Measurements from ENCODE around the gene ERN2. TPM values are rescaled to one million over a fixed set of nuclear protein-coding genes. Genes with fewer than 3 reads are reported as not detected.

The ERN2 gene
- total and polyA plus RNA-seq, 2 of the 4 experiments (the other 2 are of a cell fraction), result 0.39 to 0.54 TPM

GRCh38 chr16:23668225-23668624 is 44.8 kb downstream of the ERN2 start:
- Histone ChIP-seq H3K9me3 (ENCODE audit: control insufficient read depth, insufficient read depth, low read length) (no peaks in the 10 kb centered on the region), H2BK15ac (ENCODE audit: low read depth, low read length) (no peak overlapping the region), H3K79me1 (ENCODE audit: low read depth in 1 of 2, low read length in 2 of 2) (peaks cover 24 to 47% of the 10 kb centered on the region in 2 experiments), H2BK120ac (ENCODE audit: low read depth, low read length) (0 out of 2 replicates have a peak overlapping the region, but pooled peaks have one; percentile 10), H3K4ac (ENCODE audit: low read depth, low read length) (peak overlapping the region; percentile 84; the same call in 1 of the 2 replicates), H3K18ac (ENCODE audit: low read depth, low read length) (peak overlapping the region; percentile 24; the same call in 1 of the 2 replicates), H2AK9ac (replicated peaks; ENCODE audit: low read depth, low read length, poor library complexity) (no peak overlapping the region), H3K36me3 (ENCODE audit: control insufficient read depth, insufficient read depth, low read length) (peaks cover 40% of the 10 kb centered on the region), H3K23ac (ENCODE audit: low read depth, low read length) (peak overlapping the region; percentile 61; the same call in 1 of the 2 replicates), H3K27ac (ENCODE audit: insufficient read depth, low read length) (peak overlapping the region; percentile 89; the same call in 1 of the 2 replicates), H4K5ac (ENCODE audit: low read depth, low read length) (peak overlapping the region; percentile 13; the same call in 1 of the 2 replicates), H3K14ac (replicated peaks; ENCODE audit: low read depth, low read length) (no peak overlapping the region), H4K20me1 (ENCODE audit: insufficient read depth, low read length) (peaks cover 17% of the 10 kb centered on the region; the same call in 1 of the 2 replicates), H3K4me2 (ENCODE audit: low read depth, low read length) (peak overlapping the region; percentile 20), H3K4me1 (ENCODE audit: control insufficient read depth, insufficient read depth, low read length) (peaks cover 29% of the 10 kb centered on the region), H4K91ac (ENCODE audit: insufficient read depth, low read depth, low read length) (no peak overlapping the region), H2BK20ac (ENCODE audit: low read depth, low read length) (no peak overlapping the region), H2AFZ (replicated peaks; ENCODE audit: low read length, poor library complexity) (no peak overlapping the region), H3K56ac (ENCODE audit: extremely low read depth, insufficient read depth, low read length) (no peak overlapping the region), H2BK5ac (ENCODE audit: low read depth, low read length, poor library complexity, severe bottlenecking) (peak overlapping the region; percentile 61), H3K9me1 (ENCODE audit: insufficient read depth, low read length) (peaks cover 31% of the 10 kb centered on the region), H3K4me3 (ENCODE audit: insufficient read depth, low read depth, low read length) (no peak overlapping the region), H2AK5ac (ENCODE audit: low read depth, low read length) (no peak overlapping the region), H3K27me3 (ENCODE audit: control insufficient read depth, insufficient read depth, low read length) (no peaks in the 10 kb centered on the region), H4K8ac (ENCODE audit: low read depth in 2 of 2, low read length in 2 of 2) (no peak overlapping the region), H3K9ac (ENCODE audit: low read depth, low read length) (no peak overlapping the region)
- ChIA-PET CTCF (interaction anchor here (0.6 to 1.6 kb wide), 2 partner anchors 10 to 14 kb away, joined by 3 to 7 read pairs; partner anchors contain the start of gene PLK1), POLR2A (ENCODE audit: unreplicated experiment) (no interaction called here)
- TSS peak; percentile 13 for BruUV-seq (replicated peaks)
- ATAC-seq (ENCODE audit: low read depth) (peak; percentile 86), DNase-seq (peak; percentile 91)
- dilution Hi-C loops (cut with HindIII; ENCODE audit: low sequenced_read_pairs, unreplicated experiment), result no loop called here
- intact Hi-C loops (cut with micrococcal nuclease), result loop anchor here (10.0 kb wide), 1 partner anchor 837 kb away; no protein-coding TSS in a partner anchor
- no CpG with 5 or more reads among the region's 1 CpG for WGBS, 2 experiments (ENCODE audit: extremely low coverage in 2 of 2, insufficient read length in 1 of 2)
- in situ Hi-C loops (cut with MboI; ENCODE audit: low sequenced_read_pairs), result no loop called here
- peak; percentile 70 for TF ChIP-seq MXI1 (IDR thresholded peaks at IDR 0.05; ENCODE audit: borderline replicate concordance, low read depth, low read length)
- TF ChIP-seq USF2 (IDR thresholded peaks at IDR 0.05; ENCODE audit: low read depth, low read length), result peak; percentile 59; the same call in 1 of the 2 replicates
- no peak for TF ChIP-seq CHD1 (IDR thresholded peaks at IDR 0.05; ENCODE audit: low read depth, low read length)
- no peak for TF ChIP-seq RFX5 (IDR thresholded peaks at IDR 0.05; ENCODE audit: low read depth, low read length)
- TF ChIP-seq FOS (IDR thresholded peaks at IDR 0.05; ENCODE audit: low read depth, low read length), result no peak
- no peak for TF ChIP-seq RCOR1 (IDR thresholded peaks at IDR 0.05; ENCODE audit: insufficient replicate concordance, low read length)
- no peak for TF ChIP-seq POLR2A (IDR thresholded peaks at IDR 0.05; ENCODE audit: low read depth, low read length)
- TF ChIP-seq CTCF (conservative IDR thresholded peaks at IDR 0.05; ENCODE audit: low read depth, low read length), result no peak
- TF ChIP-seq CEBPB (IDR thresholded peaks at IDR 0.05; ENCODE audit: low read depth, low read length), result no peak
- TF ChIP-seq RAD21 (IDR thresholded peaks at IDR 0.05; ENCODE audit: low read length), result no peak
